Occipital lobe (tissue), 2 donors: Measurements from ENCODE around the gene TNFRSF21. TPM values are rescaled to one million over a fixed set of nuclear protein-coding genes. Genes with fewer than 3 reads are reported as not detected.
"Not testable (repeated sequence)": the region's sequence is repeated elsewhere in the genome, so short reads cannot be mapped to it uniquely, and the experiment has no call there.

ENCODE experiments used
- DNase-seq: peaks from one replicate; lab custom pipeline; 2025; lab: John Stamatoyannopoulos, UW
- total RNA-seq: library from RNA; depleted of rRNA; stranded (reverse); fragments of >200 nt; gene quantifications from one replicate; pipeline ENCODE4 v1.2.3, GENCODE V29; 2014

The TNFRSF21 gene
- total RNA-seq, 1 donor from 2014 or later: 42.6 TPM

DNA sequence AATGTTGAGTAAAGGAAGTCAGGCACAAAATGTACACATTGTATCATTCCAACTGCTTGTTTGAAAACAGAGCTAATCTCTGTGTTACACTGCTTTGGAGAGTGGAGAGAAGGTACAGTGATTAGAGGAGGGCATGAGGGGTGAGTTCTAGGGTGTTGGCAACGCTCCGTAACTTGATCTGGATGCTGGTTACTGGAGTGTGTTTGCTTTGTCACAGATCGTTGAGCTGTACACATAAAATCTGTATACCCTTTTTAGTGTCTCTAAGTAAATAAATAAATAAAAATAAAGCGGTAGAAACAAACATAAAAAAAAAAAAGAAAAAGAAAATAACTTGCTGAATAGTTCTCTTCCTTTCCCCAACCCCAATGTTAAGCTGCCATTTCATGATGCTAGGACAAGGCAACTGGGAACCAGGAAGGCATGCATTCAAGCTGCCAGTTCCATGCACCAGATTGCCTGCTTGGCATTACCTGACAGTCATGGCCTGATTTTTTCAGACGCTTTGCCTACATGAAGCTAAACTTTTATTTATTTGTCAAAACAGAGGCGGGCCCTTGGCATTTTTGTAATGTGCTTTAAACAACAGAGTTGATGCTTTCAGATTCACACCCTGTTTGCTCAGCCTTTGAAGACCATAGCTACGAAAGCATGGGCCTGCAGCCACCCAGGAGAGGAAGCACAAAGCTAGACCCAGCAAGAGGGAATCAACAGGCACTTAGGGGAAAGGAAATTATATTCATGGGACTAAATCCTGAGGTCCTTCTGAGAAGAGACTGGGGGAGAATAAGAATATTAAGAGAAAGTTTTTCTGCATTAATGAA lies 21.2 kb downstream of the TNFRSF21 start:
- no peak for DNase-seq

DNA sequence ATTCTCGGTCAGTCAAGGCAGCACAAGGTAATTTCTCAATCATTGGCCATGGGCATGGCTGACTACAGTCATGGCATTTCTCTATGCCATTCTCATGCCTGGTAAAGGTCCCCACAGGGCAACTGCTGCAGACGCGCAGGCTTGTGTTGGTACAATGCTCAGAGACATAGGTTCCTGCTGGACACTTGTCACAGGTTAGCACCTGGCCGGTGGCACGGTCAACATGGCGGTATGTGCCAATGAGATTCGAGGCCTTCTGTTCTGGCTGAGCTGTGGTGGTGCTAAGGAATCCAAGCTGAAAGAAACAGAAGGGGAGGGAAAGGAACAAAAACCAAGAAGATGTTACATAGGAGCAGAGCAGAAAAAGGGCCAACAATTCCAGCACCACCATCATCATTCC lies 23.4 kb downstream of the TNFRSF21 start:
- DNase-seq: no peak

DNA sequence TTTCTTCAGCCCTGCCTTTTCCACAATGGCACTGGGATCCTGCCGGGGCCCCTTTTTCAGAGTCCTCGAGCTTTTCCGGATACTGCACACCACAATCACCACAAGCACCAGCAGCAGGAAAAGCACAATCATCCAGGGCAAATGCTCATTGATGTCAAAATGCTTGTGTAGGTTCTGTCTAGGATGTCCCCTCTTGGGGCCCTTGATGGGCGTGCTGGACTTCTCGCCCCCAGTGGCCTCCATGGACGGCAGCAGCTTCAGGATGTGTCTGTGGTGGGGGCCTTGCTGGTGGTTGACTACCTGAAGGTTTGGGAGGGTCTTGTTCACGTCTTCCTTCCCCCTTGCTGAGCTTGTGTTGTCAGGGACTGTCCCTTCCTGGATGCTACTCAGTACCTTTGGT lies 25.7 kb downstream of the TNFRSF21 start:
- DNase-seq: no peak

DNA sequence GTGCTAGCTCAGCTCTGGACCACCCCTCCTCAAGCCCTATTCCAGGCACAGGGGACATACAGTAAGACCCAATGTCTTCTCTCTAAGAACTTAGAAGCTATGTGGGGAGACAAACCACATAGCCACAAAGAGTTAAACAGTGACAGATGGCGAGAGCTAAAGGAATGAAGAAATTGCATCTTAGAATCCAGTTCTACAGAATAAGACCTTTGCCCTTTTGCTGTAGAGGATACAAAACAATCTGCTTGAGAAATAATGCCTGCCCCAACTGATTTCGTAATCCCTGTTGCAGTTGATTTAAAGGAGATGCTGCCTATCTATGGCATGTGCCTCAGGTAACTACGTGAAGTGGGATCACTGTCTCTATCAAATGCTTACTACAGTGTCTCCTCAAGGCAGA lies 31.2 kb downstream of the TNFRSF21 start:
- DNase-seq: no peak

DNA sequence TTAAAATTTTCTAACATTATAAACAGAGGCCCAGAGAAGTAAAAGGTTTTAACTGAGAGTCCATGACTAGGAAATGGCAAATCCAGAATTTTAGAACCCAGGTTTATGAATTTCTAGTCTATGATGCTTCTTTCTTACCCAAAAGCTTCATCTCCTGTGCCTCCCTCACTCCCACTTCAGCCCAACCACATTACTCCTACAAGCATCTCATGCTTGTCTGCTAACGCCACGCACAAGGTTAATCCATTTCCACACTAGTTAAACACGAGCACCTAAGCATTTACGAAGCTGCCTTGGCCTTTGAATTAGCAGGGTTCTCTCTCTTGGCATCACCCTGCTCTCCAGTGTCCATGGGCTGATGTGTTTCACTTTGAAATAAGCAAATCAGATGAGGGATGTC lies 32.0 kb downstream of the TNFRSF21 start:
- DNase-seq: no peak

DNA sequence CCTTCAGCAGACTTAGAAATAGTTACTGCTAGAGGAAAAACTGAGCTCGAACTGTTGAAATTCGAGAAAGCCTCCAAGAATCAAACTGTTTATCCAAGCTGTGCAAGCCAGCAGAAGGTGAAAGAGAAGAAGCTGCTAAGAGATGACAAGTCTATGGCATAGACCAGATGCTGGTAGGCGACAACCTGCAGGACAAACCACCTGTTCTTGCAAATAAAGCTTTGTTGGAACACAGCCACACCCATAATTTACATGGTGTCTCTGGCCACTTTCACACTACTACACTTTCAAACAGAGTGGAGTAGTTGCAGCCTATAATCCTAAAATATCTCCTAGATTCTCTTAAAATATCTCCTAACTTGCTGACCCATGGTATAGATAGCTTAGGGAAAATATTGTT lies 33.3 kb downstream of the TNFRSF21 start:
- no peak for DNase-seq

DNA sequence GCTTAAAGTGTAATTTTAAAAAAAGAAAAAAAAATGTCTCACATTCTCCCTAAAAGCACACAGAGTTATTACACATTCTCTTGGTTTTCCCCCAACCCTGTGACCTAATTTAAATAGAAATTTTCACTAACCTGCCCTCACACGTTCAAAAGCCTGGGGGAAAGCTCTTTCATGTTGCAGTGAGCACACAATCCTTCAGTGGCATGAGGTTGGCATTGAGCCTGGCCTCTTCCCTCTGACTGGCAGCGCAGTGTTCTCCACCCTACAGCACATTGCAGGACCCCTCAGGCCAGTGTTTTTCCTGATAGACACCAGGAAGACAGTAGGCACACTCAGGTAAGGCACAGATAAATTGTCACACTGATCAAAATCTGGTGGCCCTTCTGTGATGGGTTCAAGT lies 34.1 kb downstream of the TNFRSF21 start:
- no peak for DNase-seq

DNA sequence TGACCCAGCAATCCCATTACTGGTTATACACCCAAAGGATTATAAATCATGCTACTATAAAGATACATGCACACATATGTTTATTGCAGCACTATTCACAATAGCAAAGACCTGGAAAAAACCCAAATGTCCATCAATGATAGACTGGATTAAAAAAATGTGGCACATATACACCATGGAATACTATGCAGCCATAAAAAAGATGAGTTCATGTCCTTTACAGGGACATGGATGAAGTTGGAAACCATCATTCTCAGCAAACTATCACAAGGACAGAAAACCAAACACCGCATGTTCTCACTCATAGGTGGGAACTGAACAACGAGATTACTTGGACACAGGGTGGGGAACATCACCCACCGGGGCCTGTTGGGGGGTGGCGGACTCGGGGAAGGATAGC lies 34.6 kb downstream of the TNFRSF21 start:
- DNase-seq: not testable (repeated sequence)

DNA sequence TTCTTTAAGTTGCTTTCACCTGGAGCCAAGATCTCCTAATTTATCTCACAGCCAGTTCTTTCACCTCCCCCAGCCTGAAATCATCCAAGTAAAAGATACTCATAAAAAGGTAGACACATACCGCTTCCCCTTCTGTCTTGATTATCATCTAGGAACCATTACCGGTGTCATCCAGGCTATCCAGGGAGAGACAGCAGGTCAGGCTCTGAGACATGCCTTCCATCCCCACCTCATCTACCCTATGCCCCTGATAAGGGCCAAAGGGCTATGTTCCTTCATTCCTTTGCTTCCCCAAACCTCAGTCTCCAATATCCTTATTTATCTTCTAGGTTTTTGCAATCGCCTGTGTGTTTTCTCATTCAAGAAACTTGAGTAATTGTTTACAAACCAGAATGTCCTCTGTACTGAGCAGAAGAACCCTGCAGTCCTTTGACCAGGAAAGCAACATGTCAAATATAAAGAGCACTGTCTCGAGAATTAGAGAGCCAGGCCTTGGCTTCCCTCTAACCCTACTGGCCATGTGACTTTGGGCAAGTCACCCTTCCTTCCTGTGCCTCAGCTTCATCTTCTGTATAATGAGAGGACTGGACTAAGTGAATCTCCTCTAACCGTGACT lies 41.0 kb downstream of the TNFRSF21 start:
- no peak for DNase-seq

DNA sequence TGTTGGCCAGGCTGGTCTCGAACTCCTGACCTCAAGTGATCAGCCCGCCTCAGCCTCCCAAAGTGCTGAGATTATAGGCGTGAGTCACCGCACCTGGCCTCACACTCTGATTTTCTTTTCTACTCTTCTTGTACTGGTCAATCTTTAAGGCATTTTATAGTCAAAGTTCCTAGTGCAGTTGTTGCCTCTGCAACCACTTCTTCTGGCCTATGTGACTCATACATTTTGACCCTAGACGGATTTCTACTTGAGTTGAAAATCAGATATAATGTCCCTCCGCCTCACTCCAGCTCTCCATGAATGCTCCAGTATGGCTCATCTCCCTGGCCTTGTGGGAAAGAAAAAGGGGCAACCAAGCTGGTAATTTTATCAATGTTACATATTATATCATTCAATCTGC lies 42.4 kb downstream of the TNFRSF21 start:
- no peak for DNase-seq

DNA sequence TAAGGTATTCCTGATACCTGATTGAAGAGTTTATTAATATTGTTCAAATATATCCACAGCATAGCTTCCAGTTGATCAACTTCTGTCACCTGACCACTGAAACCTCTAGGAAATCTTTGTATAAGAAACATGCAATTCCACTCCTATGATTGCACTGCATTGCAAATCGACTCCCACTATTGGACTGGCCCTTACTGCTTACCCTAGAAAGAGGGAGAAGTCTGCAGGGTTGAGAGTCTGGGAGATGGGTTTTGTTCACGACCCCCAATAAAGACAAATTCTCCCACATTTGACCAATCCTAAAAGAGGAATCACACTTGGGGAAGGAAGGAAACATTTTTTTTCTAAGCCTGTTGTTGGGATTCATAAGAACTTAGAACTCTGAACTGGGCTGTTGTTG lies 43.7 kb downstream of the TNFRSF21 start:
- no peak for DNase-seq

DNA sequence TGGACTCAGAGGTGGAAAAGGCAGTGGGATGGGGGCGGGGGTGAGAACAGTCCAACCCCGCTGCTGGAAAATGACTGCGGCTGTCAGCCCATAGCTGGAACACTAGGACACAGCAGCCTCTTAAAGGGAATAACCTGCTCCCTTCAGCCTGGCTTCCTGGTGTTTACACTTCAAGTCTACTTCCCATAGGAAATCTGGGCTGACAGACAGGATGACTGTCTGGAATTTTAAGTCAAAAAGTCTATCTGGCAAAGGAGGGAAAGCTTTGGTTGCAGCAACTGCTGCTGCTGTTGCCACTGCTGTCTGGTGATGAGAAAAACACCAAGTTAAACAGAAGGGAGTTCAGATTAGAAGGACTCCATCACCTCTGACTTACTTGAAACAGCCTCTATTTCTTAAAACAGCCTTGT lies 44.9 kb downstream of the TNFRSF21 start:
- no peak for DNase-seq

DNA sequence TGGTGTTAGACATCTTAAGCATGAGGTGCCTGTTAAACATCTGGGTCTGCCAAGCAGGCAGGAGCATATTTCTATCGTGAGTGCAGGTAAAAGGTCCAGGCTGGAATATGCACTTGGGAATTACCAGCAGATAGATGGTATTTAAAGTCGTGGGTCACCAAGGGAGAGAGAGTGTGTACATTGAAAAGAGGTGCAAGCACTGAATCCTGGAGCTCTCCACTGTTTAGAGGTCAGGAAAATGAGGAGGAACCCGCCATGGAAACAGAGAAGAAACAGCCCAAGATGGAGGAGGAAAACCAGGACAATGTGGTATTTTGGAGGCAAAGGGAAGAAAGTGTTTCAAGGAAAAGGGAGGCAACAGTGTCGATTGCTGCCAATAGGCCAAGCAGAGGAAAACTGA lies 46.4 kb downstream of the TNFRSF21 start:
- no peak for DNase-seq

DNA sequence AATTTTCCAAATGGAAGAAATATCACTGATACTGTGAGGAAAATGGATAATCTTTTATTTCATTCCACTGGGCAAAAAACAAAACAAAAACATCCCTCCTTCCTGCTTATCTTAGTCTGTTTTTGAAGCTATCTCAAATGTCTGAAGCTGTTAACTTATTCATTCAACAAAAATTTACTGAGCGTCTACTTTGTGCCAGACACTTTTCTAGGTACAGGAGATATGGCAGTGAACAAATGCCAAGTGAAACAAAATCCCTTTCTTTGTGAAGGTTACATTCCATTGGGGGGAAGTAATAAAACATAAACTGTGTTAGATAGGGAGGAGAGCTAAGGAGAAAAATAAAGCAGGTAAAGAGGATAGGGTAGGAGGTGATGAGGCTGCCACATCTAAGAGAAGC lies 47.5 kb downstream of the TNFRSF21 start:
- no peak for DNase-seq

DNA sequence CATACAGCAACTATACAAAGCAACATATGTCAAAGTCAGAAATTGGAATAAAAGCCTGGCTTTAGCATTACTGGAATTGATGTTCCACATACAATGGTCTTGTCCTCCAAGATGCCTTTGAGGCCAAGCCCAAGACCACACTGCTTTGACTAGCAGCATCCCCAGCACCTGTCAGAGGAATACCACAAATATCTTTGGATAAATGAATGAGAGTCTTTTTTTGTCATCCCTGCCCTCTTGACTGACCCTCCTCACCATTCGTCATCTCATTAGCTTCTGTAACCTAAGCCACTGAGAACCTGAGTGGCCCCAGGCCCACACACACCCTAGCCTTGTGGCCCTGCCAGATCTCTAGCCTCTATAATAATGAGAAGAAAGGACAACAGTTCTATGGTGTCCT lies 48.5 kb downstream of the TNFRSF21 start:
- DNase-seq: no peak

DNA sequence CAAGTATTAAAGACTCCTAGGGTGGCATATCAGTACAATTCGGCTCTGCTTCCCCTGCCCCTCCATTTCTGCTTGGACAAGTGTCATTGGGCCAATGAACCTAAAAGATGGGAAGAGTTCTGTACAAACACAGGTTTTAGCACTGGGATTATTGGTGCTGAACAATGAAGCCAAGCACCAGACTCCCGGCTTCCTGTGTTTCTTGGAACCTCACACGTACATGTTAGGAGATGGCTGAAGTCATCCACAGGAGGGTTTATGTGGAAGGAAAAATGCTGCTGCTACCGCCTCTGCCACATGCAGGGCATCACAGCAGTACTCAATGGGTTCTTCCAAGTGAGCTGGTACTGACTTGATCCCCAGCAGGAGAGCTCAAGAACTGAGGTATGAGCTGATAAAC lies 49.7 kb downstream of the TNFRSF21 start:
- no peak for DNase-seq

DNA sequence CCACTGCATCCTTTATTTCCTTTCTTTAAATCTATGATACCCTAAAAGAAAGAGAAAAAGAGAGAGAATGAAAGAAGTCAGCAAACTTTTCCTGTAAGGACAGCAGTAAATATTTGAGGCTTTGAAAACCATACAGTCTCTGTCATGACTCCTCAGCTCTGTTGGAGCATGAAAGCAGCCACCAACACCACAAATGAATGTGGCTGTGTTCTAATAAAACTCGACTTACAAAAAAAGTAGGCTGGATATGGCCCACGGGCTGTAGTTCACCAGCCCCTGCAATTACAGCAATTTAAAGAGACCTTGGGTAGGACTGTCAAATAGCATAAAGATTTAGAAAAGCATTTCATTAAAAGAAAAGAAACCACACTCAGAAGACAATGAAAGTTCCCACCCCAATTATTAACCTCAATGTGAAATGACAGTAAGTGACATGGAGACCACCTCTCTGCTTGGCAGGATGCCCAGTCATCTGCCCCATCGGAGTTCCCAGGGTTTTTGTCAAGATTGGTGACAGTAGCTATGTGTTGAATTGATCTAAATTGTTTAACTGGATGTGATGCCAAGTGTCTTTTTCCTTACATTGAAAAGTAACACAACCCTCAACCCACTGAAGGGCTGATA lies 50.9 kb downstream of the TNFRSF21 start:
- DNase-seq: no peak

DNA sequence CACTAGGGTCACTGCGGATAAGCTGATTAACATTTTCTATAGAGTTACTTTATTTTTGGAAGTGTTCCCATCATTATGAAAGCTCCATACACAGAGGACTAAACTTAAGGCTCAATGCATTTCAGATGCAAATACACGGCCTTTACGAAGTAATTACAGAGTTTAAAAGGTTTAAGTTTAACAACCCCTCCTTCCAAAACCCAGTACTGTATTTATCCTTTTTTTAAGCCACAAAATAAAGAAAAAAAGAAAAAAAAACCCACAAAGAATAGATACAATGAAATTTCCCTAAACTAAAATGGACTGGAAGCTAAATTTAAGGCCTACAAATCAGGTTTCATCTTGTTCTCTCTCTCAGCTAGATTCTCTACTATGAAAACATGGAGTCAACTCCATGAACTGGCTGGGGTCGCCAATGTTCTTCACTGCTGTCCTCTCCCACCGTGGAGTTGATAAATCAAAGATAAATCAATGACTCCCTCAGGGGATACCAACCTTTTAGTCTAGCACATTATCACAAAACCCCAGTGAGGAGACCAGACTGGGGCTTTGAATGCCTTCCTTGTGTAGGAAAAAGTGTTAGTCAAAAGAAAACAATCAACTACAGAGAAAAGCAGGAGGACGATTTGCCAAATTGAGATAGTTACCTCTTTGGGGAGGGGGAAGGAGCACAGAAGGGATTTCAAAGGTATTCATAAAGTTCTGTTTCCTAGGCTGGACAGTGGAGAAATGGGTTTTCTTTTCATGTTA lies 52.5 kb downstream of the TNFRSF21 start:
- no peak for DNase-seq

DNA sequence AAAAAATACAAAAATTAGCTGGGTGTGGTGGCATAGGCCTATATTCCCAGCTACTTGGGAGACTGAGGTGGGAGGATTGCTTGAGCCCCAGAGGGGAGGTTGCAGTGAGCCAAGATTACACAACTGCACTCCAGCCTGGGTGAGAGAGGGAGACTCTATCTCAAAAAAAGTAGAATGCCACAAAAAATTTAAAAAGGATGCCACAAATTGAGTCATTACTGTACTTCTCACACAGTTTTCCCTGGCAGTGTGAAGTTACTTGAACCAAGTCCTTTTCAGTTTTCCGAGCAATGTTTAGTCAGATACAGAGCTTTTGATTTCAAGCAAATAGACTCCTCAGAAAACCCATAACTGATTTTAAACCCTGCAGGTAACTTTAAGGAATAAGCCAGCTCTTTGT lies 53.3 kb downstream of the TNFRSF21 start:
- DNase-seq: no peak

DNA sequence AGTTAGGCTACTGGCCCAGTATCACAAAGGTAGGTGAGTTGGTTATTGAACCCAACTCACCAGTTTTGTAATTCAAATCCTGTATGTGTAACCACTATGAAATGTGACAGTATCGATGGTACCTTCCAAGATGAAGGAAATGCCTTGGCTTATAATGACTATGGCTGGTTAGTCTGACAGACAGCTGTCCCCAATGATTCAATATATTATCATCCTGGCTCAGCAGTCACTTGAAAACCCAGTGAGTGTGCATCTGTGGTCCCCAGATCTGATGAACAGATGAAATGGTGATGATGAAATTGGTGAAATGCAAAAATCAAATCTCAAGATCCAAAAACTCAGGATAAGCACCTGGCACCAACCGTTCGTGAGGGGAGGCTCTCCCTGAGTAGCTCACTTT lies 54.8 kb downstream of the TNFRSF21 start:
- no peak for DNase-seq

DNA sequence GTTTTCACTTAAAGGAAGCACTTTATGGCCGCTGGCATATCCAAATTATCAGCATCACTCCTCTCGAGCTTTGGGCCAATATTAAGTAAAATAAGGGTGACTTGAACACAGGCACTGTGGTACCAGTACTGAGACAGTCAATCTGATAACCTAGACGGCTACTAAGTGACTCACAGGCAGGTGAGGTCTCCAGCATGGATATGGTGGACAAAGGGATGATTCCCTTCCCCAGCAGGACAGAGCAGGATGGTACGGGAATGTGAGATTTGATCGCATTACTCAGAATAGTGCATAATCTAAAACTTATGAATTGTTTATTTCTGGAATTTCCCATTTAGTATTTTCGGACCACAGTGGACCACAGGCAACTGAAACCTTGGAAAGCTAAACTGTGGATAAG lies 55.7 kb downstream of the TNFRSF21 start:
- no peak for DNase-seq

DNA sequence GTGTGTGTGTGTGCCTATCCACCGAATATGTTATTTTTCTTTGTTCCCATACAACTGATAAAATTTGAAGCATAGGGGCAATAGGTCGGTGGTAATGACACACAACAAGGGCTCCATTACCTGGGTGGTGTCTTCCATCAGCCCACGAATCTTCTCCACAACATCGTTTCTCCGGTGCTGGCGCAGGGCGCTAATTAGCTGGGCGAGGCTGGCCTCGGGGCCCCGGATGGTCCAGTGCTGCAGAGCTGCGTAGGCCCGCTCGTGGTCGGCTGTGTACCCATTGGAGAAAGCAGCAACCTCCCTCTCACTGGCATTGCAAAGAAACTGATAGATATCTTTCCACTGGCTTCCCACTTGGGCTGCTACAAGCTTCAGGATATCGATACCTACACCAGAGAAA lies 56.6 kb downstream of the TNFRSF21 start:
- DNase-seq: no peak
